ENCODE results near the gene FBXW11. TPM values are rescaled to one million over a fixed set of nuclear protein-coding genes. Genes with fewer than 3 reads are reported as not detected.

FBXW11 gene
- total and polyA plus RNA-seq, 2 of the 8 experiments (the other 6 are each of a cell fraction or from before 2014, with no cell fraction given) = 45.0 to 75.6 TPM

DNA sequence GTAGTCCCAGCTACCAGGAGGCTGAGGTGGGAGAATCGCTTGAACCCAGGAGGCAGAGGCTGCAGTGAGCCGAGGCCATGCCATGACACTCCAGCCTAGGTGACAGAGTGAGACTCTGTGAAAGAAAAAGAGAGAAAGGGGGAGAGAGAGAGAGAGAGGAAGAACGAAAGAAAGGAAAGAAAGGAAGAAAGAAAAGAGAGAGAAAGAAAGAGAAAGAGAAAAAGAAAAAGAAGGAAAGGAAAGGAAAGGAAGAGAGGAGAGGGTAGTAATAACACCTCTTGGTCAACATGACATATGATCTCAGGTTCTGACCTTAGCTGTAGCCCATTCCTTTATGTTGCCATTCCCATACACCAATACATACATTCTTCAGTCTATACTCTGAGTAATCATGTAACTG, 14.1 kb downstream of the FBXW11 start:
- H3K9me3 ChIP-seq (ENCODE audit: insufficient read depth in 2 of 2, low read depth in 1 of 2, low read length in 1 of 2) = no peaks in the 10 kb centered on the region
- H4K8ac ChIP-seq (ENCODE audit: extremely low read depth, insufficient read depth, low read length) = no peak overlapping the region
- H3K79me2 ChIP-seq (ENCODE audit: control insufficient read depth in 1 of 2, insufficient read depth in 2 of 2, low read length in 2 of 2) = peaks cover 30 to 98% of the 10 kb centered on the region in 2 experiments
- ChIA-PET CTCF (ENCODE audit: partially characterized antibody) (interaction anchor here (1.2 to 1.7 kb wide), 3 partner anchors 19 to 86 kb away, joined by 3 to 5 read pairs (median 4); no protein-coding TSS in a partner anchor), POLR2A (ENCODE audit: partially characterized antibody) (interaction anchor here (2.2 kb wide), 1 partner anchor 15 kb away, joined by 16 read pairs; the partner anchor contains the start of gene FBXW11)
- no peak overlapping the region for H4K91ac ChIP-seq (replicated peaks; ENCODE audit: insufficient read length, low read length)
- H3K14ac ChIP-seq (ENCODE audit: insufficient read length) = no peak overlapping the region
- H3K23ac ChIP-seq (ENCODE audit: insufficient read length) = no peak overlapping the region
- H2BK120ac ChIP-seq (replicated peaks; ENCODE audit: low read depth, low read length) = no peak overlapping the region
- FAIRE-seq = no peak
- H2AK5ac ChIP-seq (ENCODE audit: low read depth, low read length) = no peak overlapping the region
- H2BK12ac ChIP-seq (ENCODE audit: low read depth, low read length) = no peak overlapping the region
- WGBS, 2 experiments (ENCODE audit: extremely low coverage in 1 of 2, insufficient coverage in 1 of 2, insufficient read length in 1 of 2, insufficient replicate concordance in 2 of 2, low coverage in 1 of 2, low lambda C conversion rate in 2 of 2, missing lambda C conversion rate in 1 of 2) = 69% methylated on average over 2 of the region's 3 CpGs; no CpG with 5 or more reads in 1 of the 2 experiments
- peaks cover 2 to 10% (median 7%) of the 10 kb centered on the region in 4 experiments; a peak in 4 of 7 replicates for H3K4me1 ChIP-seq (replicated peaks in 1 of 4; ENCODE audit: control insufficient read depth in 3 of 4, insufficient read depth in 4 of 4, low read length in 3 of 4)
- no peak overlapping the region for H3K18ac ChIP-seq (ENCODE audit: extremely low read depth, low read length)
- H3K56ac ChIP-seq (replicated peaks; ENCODE audit: insufficient read length, low read depth, low read length) = no peak overlapping the region
- H2BK15ac ChIP-seq (ENCODE audit: low read length) = no peak overlapping the region
- H4K5ac ChIP-seq (ENCODE audit: insufficient read length, low read depth, low read length) = no peak overlapping the region
- H3K4me2 ChIP-seq (ENCODE audit: insufficient read depth in 1 of 2, low read depth in 2 of 2, low read length in 2 of 2) = no peak overlapping the region
- no peak overlapping the region for H3K4me3 ChIP-seq (ENCODE audit: extremely low read depth in 1 of 4, insufficient read depth in 2 of 4, low read depth in 3 of 4, low read length in 4 of 4)
- H4K20me1 ChIP-seq (replicated peaks in 1 of 2; ENCODE audit: control insufficient read depth in 1 of 2, insufficient read depth in 2 of 2, low read length in 2 of 2) = peaks cover 12 to 22% of the 10 kb centered on the region in 2 experiments
- no peak overlapping the region for H2AFZ ChIP-seq (ENCODE audit: low read length)
- H3K36me3 ChIP-seq (ENCODE audit: control insufficient read depth in 2 of 4, insufficient read depth in 4 of 4, low read length in 3 of 4) = peaks cover 0 to 27% (median 4%) of the 10 kb centered on the region in 4 experiments; a peak in 2 of 8 replicates
- no peak overlapping the region for H3K4ac ChIP-seq (replicated peaks; ENCODE audit: insufficient read length, low read depth, low read length)
- H3K27me3 ChIP-seq (replicated peaks in 1 of 4; ENCODE audit: control insufficient read depth in 3 of 4, extremely low read depth in 1 of 4, insufficient read depth in 3 of 4, low read length in 3 of 4) = no peaks in the 10 kb centered on the region
- peaks cover 2% of the 10 kb centered on the region for H3K79me1 ChIP-seq (ENCODE audit: low read depth, low read length)
- no peaks in the 10 kb centered on the region; the same call in 1 of the 2 replicates for H3K23me2 ChIP-seq (ENCODE audit: low read depth, low read length)
- no peak overlapping the region for H2BK20ac ChIP-seq (ENCODE audit: low read length)
- no peak overlapping the region for H3K9ac ChIP-seq (replicated peaks in 1 of 4; ENCODE audit: extremely low read depth in 1 of 4, low read depth in 3 of 4, low read length in 3 of 4)
- H3K27ac ChIP-seq (ENCODE audit: low read depth, low read length) = no peak overlapping the region
- no peak for DNase-seq (ENCODE audit: low read depth in 1 of 2, low spot score in 2 of 2)
- H2BK5ac ChIP-seq (ENCODE audit: low read depth, low read length) = no peak overlapping the region
- TF ChIP-seq HDAC2 (IDR thresholded peaks at IDR 0.05; ENCODE audit: borderline replicate concordance in 1 of 2, low read depth in 2 of 2, low read length in 2 of 2) = no peak
- no peak for TF ChIP-seq YY1 (IDR thresholded peaks at IDR 0.05; ENCODE audit: low read depth, low read length)
- no peak for TF ChIP-seq JUND (IDR thresholded peaks at IDR 0.05; ENCODE audit: low read length)
- TF ChIP-seq TAF7 (optimal IDR thresholded peaks at IDR 0.05; ENCODE audit: borderline replicate concordance, low read depth, low read length) = no peak
- TF ChIP-seq CTBP2 (IDR thresholded peaks at IDR 0.05; ENCODE audit: borderline replicate concordance, insufficient read depth, insufficient read length, low read length) = no peak
- no peak for TF ChIP-seq EP300 (IDR thresholded peaks at IDR 0.05; ENCODE audit: borderline replicate concordance in 1 of 2, low read depth in 2 of 2, low read length in 2 of 2)
- TF ChIP-seq POLR2A (IDR thresholded peaks at IDR 0.05; ENCODE audit: control extremely low read depth in 1 of 2, low read depth in 2 of 2, low read length in 2 of 2) = no peak
- TF ChIP-seq, protein P1, sequence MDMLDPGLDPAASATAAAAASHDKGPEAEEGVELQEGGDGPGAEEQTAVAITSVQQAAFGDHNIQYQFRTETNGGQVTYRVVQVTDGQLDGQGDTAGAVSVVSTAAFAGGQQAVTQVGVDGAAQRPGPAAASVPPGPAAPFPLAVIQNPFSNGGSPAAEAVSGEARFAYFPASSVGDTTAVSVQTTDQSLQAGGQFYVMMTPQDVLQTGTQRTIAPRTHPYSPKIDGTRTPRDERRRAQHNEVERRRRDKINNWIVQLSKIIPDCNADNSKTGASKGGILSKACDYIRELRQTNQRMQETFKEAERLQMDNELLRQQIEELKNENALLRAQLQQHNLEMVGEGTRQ (IDR thresholded peaks at IDR 0.05; ENCODE audit: low read length) = no peak
- TF ChIP-seq CHD2 (IDR thresholded peaks at IDR 0.05; ENCODE audit: low read length) = no peak
- TF ChIP-seq SP4 (IDR thresholded peaks at IDR 0.05; ENCODE audit: low read length) = no peak
- no peak for TF ChIP-seq CHD1 (IDR thresholded peaks at IDR 0.05; ENCODE audit: low read depth, low read length)

Data from H1 (cell line).